Endothelial cell of umbilical vein (primary cell): ENCODE measurements around the gene MRPL9. TPM values are rescaled to one million over a fixed set of nuclear protein-coding genes. Genes with fewer than 3 reads are reported as not detected.
A peak's percentile ranks its signal among the peaks of the same experiment; 100 is the strongest.

Experiments
- Bru-seq: library from RNA; stranded (reverse); fragments of 400-500 nt; gene quantifications from one replicate; lab custom pipeline; 2021; lab: Mats Ljungman, UMichigan
- BruChase-seq, 2 experiments: library from RNA; stranded (reverse); fragments of 400-500 nt; gene quantifications; one replicate each; lab custom pipeline; 2021; lab: Mats Ljungman, UMichigan
- BruUV-seq: library from RNA; stranded (reverse); fragments of 400-500 nt; replicated peaks from 2 replicates; lab custom pipeline; 2021; lab: Mats Ljungman, UMichigan
- CTCF ChIA-PET: fragments of 300-600, 350-600 bp; sonication (Branson Sonifier 250); formaldehyde crosslinking; loops from one replicate; lab custom pipeline; 2021; ENCODE audit warnings: antibody characterized with exemption, inconsistent platforms; lab: Charles Lee
- POLR2A ChIA-PET: fragments of 300-600, 350-600 bp; sonication (Branson Sonifier 250); formaldehyde crosslinking; loops from one replicate; lab custom pipeline; 2021; ENCODE audit warnings: antibody characterized with exemption, inconsistent platforms; lab: Charles Lee
- DNase-seq: peaks from one replicate; pipeline ENCODE4 v3.0.0-alpha.2; 2011; ENCODE audit warnings: low read depth, low spot score
- FAIRE-seq: peaks from 2 replicates; lab custom pipeline; 2011; peaks lifted over from hg19 to GRCh38; lab: Jason Lieb, UNC
- H2AFZ ChIP-seq: 2 replicates; pipeline ENCODE4 v1.6.0; 2012; ENCODE audit warnings: low read depth, low read length, control low read depth, inconsistent platforms
- H3K27ac ChIP-seq: 2 replicates; pipeline ENCODE4 v1.5.1; 2011; ENCODE audit warnings: low read depth, mild to moderate bottlenecking, control low read depth, low read length, moderate library complexity; ENCODE audit not compliant: insufficient read depth
- H3K27me3 ChIP-seq, 2 experiments: 2 replicates each; pipeline versions ENCODE4 v1.6.0 to v1.6.1; 2011; ENCODE audit warnings: low read length in 2 of 2, mixed read lengths in 1 of 2; ENCODE audit not compliant: control insufficient read depth in 2 of 2, insufficient read depth in 2 of 2
- H3K36me3 ChIP-seq, 2 experiments: 2 replicates in 1 of 2; 3 replicates in 1 of 2; pipeline ENCODE4 v1.5.1; 2011; ENCODE audit warnings: low read length in 2 of 2, mild to moderate bottlenecking in 1 of 2, moderate library complexity in 1 of 2; ENCODE audit not compliant: control insufficient read depth in 2 of 2, insufficient read depth in 2 of 2; ENCODE audit errors: extremely low read depth in 1 of 2
- H3K4me1 ChIP-seq: 3 replicates; pipeline ENCODE4 v1.5.1; 2011; ENCODE audit warnings: mild to moderate bottlenecking, low read length; ENCODE audit not compliant: control insufficient read depth, insufficient read depth; ENCODE audit errors: extremely low read depth
- H3K4me2 ChIP-seq: 2 replicates; pipeline ENCODE4 v1.6.1; 2011; ENCODE audit warnings: low read length, control low read depth, mixed read lengths; ENCODE audit not compliant: insufficient read depth
- H3K4me3 ChIP-seq, 3 experiments: fragments of 200-600 bp in 1 of 3; sonication (generic), shearing (Covaris generic) in 1 of 3; replicated peaks in 1 of 3; 2 replicates each; pipeline ENCODE4 v1.5.1; 2011 to 2016; ENCODE audit warnings: control low read depth in 3 of 3, low read length in 3 of 3, mild to moderate bottlenecking in 2 of 3, inconsistent platforms in 1 of 3, low read depth in 1 of 3, moderate library complexity in 1 of 3; ENCODE audit not compliant: insufficient read depth in 1 of 3
- H3K79me2 ChIP-seq: 2 replicates; pipeline ENCODE4 v1.6.0; 2012; ENCODE audit warnings: low read length, inconsistent platforms; ENCODE audit not compliant: control insufficient read depth, insufficient read depth
- H3K9ac ChIP-seq: replicated peaks from 2 replicates; pipeline ENCODE3; 2011; ENCODE audit warnings: low read length, control low read depth; ENCODE audit not compliant: insufficient read depth; ENCODE audit errors: extremely low read depth
- H3K9me1 ChIP-seq: replicated peaks from 3 replicates; pipeline ENCODE4 v1.6.0; 2011; ENCODE audit warnings: mild to moderate bottlenecking, low read length; ENCODE audit not compliant: control insufficient read depth, insufficient read depth; ENCODE audit errors: extremely low read depth
- H3K9me3 ChIP-seq: replicated peaks from 2 replicates; pipeline ENCODE4 v1.5.1; 2012; ENCODE audit warnings: low read length, inconsistent platforms; ENCODE audit not compliant: control insufficient read depth, insufficient read depth
- H4K20me1 ChIP-seq: replicated peaks from 2 replicates; pipeline ENCODE3; 2011; ENCODE audit warnings: mild to moderate bottlenecking, low read length; ENCODE audit not compliant: control insufficient read depth, insufficient read depth; ENCODE audit errors: extremely low read depth
- CTCF ChIP-seq, 2 donors: IDR thresholded peaks; 1 replicate in 1 of 2; 2 replicates in 1 of 2; pipeline ENCODE4 v1.5.1; 2011; ENCODE audit warnings: low read length in 2 of 2, mild to moderate bottlenecking in 2 of 2, moderate library complexity in 2 of 2, control low read depth in 1 of 2, inconsistent platforms in 1 of 2, low read depth in 1 of 2; ENCODE audit not compliant: insufficient read depth in 1 of 2; ENCODE audit errors: extremely low read depth in 1 of 2
- EZH2 ChIP-seq: IDR thresholded peaks from 2 replicates; pipeline ENCODE4 v1.6.1; 2012; ENCODE audit warnings: borderline replicate concordance, low read depth, mild to moderate bottlenecking, moderate library complexity, low read length, inconsistent platforms; ENCODE audit not compliant: severe bottlenecking
- FOS ChIP-seq: IDR thresholded peaks from 2 replicates; pipeline ENCODE4 v1.6.1; 2011; ENCODE audit warnings: mild to moderate bottlenecking, low read length, moderate library complexity, borderline replicate concordance; ENCODE audit not compliant: insufficient read depth
- GATA2 ChIP-seq: IDR thresholded peaks from 2 replicates; pipeline ENCODE4 v1.7.0; 2011; ENCODE audit warnings: low read depth, mild to moderate bottlenecking, moderate library complexity, mixed read lengths, low read length; ENCODE audit not compliant: insufficient read length, insufficient read depth
- JUN ChIP-seq: IDR thresholded peaks from 2 replicates; pipeline ENCODE4 v1.6.1; 2011; ENCODE audit warnings: borderline replicate concordance, low read depth; ENCODE audit not compliant: insufficient read length, insufficient read depth
- MAX ChIP-seq: IDR thresholded peaks from 2 replicates; pipeline ENCODE4 v1.6.1; 2011; ENCODE audit not compliant: insufficient read depth, insufficient read length
- MYC ChIP-seq: IDR thresholded peaks from one replicate; pipeline ENCODE4 v1.6.1; 2011; ENCODE audit warnings: mild to moderate bottlenecking, low read depth, low read length
- POLR2A ChIP-seq: IDR thresholded peaks from 2 replicates; pipeline ENCODE4 v1.6.1; 2012; ENCODE audit warnings: low read depth, mild to moderate bottlenecking, control low read depth, low read length
- POLR2AphosphoS5 ChIP-seq: IDR thresholded peaks from 2 replicates; pipeline ENCODE4 v1.6.1; 2012; ENCODE audit warnings: low read depth, mild to moderate bottlenecking, control low read depth, low read length, moderate library complexity; ENCODE audit not compliant: insufficient read depth
- dilution Hi-C: fragments of 300-500 bp; cut with MboI; formaldehyde crosslinking; loops from one replicate; pipeline ENCODE4 v1.15.0; 2019; ENCODE audit warnings: low sequenced_read_pairs; ENCODE audit not compliant: extremely low pct_ligation_motif_present
- intact Hi-C: fragments of 100-400 bp; cut with micrococcal nuclease; formaldehyde crosslinking; loops from one replicate; pipeline ENCODE4 v1.10.0; 2022
- long read RNA-seq: library from polyadenylated mRNA; stranded (forward); transcript quantifications from one replicate; pipeline ENCODE4 v2.0.0, GENCODE V29; 2021
- polyA minus RNA-seq, 3 experiments: library from RNA; depleted of rRNA, polyadenylated mRNA; stranded (reverse); fragments of >200 nt; gene quantifications; 1 replicate in 1 of 3; 2 replicates in 2 of 3; pipeline ENCODE4 v1.2.3, GENCODE V29; 2011
- polyA plus RNA-seq, 4 experiments: library from polyadenylated mRNA; depleted of rRNA in 3 of 4; stranded (reverse) in 3 of 4; unstranded in 1 of 4; fragments of >200 nt; gene quantifications; 2 replicates each; pipeline versions ENCODE4 v1.2.1 to v1.2.3, GENCODE V29; 2011 to 2012; ENCODE audit warnings: missing spikeins in 1 of 4
- total RNA-seq: library from RNA; stranded (reverse); gene quantifications from 2 replicates; pipeline ENCODE4 v1.2.3, GENCODE V29; 2021

MRPL9 gene
- total RNA-seq (96.9 and 112 TPM in 2 replicates), polyA plus RNA-seq (71.5 and 79.1 TPM in 2 replicates), polyA minus RNA-seq (59.6 and 65.3 TPM in 2 replicates), Bru-seq, nascent RNA (percentile 88 among the genes with signal in this experiment), BruChase-seq, experiment 1, labeled RNA remaining after a 6-hour chase (percentile 96 among the genes with signal in this experiment), BruChase-seq, experiment 2, labeled RNA remaining after a 2-hour chase (percentile 91 among the genes with signal in this experiment)
- polyA plus RNA-seq (2011; cell fraction: cytosol; rRNA removed): 93.1 and 114 TPM in 2 replicates
- polyA plus RNA-seq (2011; cell fraction: nucleus; rRNA removed): 100 and 119 TPM in 2 replicates
- polyA plus RNA-seq (2012): 86.1 and 122 TPM in 2 replicates
- 110 TPM for polyA minus RNA-seq (2011; cell fraction: cytosol; rRNA and poly(A)+ RNA removed)
- polyA minus RNA-seq (2011; cell fraction: nucleus; rRNA and poly(A)+ RNA removed): 23.2 and 35.2 TPM in 2 replicates
- long read RNA-seq, transcript MRPL9-201 (6 exons, 882 nt): minor isoform, 27 of 224 reads
- long read RNA-seq, transcript MRPL9-202 (7 exons, 1,296 nt): major isoform, 157 of 224 reads
- long read RNA-seq, partial matches to known transcripts: 2 of 224 reads
- long read RNA-seq, other reads (novel, unspliced or antisense): 37 of 224 reads

DNA sequence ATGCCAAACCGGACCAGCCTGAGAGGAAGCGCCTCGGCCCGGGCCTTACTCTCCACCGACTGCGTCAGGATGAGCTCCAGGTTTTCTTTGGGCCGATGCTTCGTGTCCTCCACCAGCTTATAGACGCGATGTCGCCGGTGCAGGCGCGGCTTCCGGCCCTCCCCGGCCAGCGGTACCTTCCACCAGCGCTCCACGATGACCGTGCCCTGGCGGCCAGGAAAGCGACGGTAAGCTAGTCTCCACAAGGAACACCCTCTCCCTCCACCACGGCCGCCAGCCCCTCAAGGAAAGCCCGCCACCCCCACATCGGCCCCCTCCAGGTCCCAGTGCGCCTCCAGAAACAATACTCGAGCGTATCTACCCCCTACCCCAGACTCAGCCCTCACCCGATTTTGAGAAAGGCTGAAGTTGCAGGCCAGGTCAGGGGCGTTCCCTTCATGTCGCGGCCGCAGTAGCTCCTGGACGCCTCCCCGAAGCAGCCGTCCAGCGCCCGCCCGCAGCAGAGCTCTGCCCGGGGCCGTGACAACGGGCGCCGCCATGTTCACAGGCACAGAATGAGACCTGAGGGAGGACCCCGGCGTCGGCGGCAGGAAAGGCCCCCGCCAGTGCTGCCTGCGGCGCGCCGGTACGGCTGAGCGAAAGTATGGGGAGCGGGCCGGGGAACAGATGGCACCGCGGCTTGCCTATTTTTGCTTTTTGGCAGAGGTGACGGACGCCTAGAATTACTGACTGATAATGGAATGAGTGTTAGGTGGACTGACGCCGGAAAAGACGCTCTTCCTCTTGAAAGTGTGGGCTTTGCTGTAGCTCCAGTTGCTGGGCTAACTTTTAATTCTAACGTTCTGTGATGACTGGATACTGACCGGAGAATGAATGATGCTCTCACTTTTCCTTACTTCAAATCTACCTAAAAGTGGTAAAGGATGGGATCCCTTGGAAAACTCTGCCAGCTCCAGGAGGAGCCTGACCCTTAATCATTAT lies at the start of gene MRPL9:
Gene MRPL9 (minus strand): TSS at position 556 of the 981 bp plus-strand sequence. CDS start 17 bp downstream, at position 539.
- H3K79me2 ChIP-seq: peaks cover 7% of the 10 kb centered on the region
- intact Hi-C loops: loop anchor here (1.0 kb wide), 1 partner anchor 27 kb away; the partner anchor contains the start of gene TDRKH
- H3K36me3 ChIP-seq: peaks cover 4 to 17% of the 10 kb centered on the region in 2 experiments
- BruUV-seq: TSS peak; percentile 93
- FAIRE-seq (peak; percentile 80), DNase-seq (peak; percentile 81)
- POLR2A ChIA-PET: interaction anchor here (0.6 to 1.3 kb wide), 3 partner anchors 27 to 439 kb away, joined by 3 to 4 read pairs (median 4); partner anchors contain the start of gene TDRKH
- peak within 1 kb of the TSS; percentile 96 for H3K9ac ChIP-seq
- dilution Hi-C loops: no loop called here
- H4K20me1 ChIP-seq: no peaks in the 10 kb centered on the region
- TF ChIP-seq FOS (no peak), EZH2 (no peak), POLR2AphosphoS5 (peak; percentile 93), GATA2 (no peak), MAX (peak; percentile 58), JUN (no peak), CTCF (IDR thresholded peaks at IDR 0.05; ENCODE audit: extremely low read depth in 1 of 2, insufficient read depth in 1 of 2, low read depth in 1 of 2, low read length in 2 of 2) (no peak), MYC (peak; percentile 81), POLR2A (peak; percentile 56)
- no peaks in the 10 kb centered on the region for H3K9me3 ChIP-seq
- CTCF ChIA-PET: interaction anchor here (0.8 to 1.8 kb wide), 8 partner anchors 9 to 462 kb away, joined by 3 to 7 read pairs (median 3); no protein-coding TSS in a partner anchor
- peaks cover 16% of the 10 kb centered on the region for H3K4me1 ChIP-seq
- no peaks in the 10 kb centered on the region for H3K27me3 ChIP-seq
- peak within 1 kb of the TSS; percentile 86 to 97 (median 88) for H3K4me3 ChIP-seq
- peak within 1 kb of the TSS; percentile 91 for H3K27ac ChIP-seq
- no peaks in the 10 kb centered on the region for H3K9me1 ChIP-seq
- peak within 1 kb of the TSS; percentile 99 for H3K4me2 ChIP-seq
- peak within 1 kb of the TSS; percentile 99 for H2AFZ ChIP-seq
